Activated T-cell treated with anti-CD3 and anti-CD28 coated beads, Interleukin-2, amount 50 U/mL, for 72 hours (primary cell): ENCODE measurements around the gene CD3G. TPM values are rescaled to one million over a fixed set of nuclear protein-coding genes. Genes with fewer than 3 reads are reported as not detected.
A peak's percentile ranks its signal among the peaks of the same experiment; 100 is the strongest.

Experiments
- ATAC-seq, 2 donors: fragments of 150-1000 bp; cut with Tn5 transposase; replicated peaks in 1 of 2; 2 replicates each; pipeline ENCODE4 v1.10.0; 2021; ENCODE audit warnings: moderate library complexity in 2 of 2, mild to moderate bottlenecking in 1 of 2
- DNase-seq, 2 donors: peaks; one replicate each; pipeline ENCODE4 v3.0.0; 2021 to 2022; ENCODE audit warnings: mixed read lengths in 1 of 2
- H3K27ac Mint-ChIP-seq: one replicate; pipeline ENCODE4 v1.8.0; 2022; ENCODE audit warnings: mild to moderate bottlenecking, moderate library complexity, mixed read lengths
- H3K27me3 Mint-ChIP-seq: one replicate; pipeline ENCODE4 v1.8.0; 2022; ENCODE audit warnings: low read depth, mixed read lengths
- H3K36me3 Mint-ChIP-seq, 2 donors: one replicate each; pipeline ENCODE4 v1.8.0; 2022; ENCODE audit warnings: mixed read lengths in 2 of 2, mild to moderate bottlenecking in 1 of 2; ENCODE audit not compliant: insufficient read depth in 2 of 2
- H3K4me1 Mint-ChIP-seq: one replicate; pipeline ENCODE4 v1.8.0; 2022; ENCODE audit warnings: low read depth, mixed read lengths
- H3K4me3 Mint-ChIP-seq, 2 donors: one replicate each; pipeline ENCODE4 v1.8.0; 2022; ENCODE audit warnings: mild to moderate bottlenecking in 2 of 2, mixed read lengths in 2 of 2, moderate library complexity in 2 of 2
- H3K9me3 Mint-ChIP-seq, 2 donors: one replicate each; pipeline ENCODE4 v1.8.0; 2022; ENCODE audit warnings: mixed read lengths in 2 of 2
- total RNA-seq, 2 donors: library from RNA; stranded (reverse); gene quantifications; one replicate each; pipeline ENCODE4 v1.2.3, GENCODE V29; 2022

The CD3G gene
- total RNA-seq, 2 donors from 2014 or later, result 125 to 128 TPM

DNA sequence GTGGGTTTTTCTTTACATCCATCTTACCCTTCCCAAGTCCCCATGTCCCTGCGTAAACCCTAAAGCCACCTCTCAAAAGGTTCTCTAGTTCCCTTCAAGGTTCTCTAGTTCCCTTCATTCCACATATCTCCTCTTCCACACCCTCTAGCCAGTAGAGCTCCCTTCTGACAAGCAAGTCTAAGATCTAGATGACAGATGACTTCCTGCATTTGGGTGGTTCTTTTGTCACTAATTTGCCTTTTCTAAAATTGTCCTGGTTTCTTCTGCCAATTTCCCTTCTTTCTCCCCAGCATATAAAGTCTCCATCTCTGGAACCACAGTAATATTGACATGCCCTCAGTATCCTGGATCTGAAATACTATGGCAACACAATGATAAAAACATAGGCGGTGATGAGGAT is 31.8 kb upstream of the CD3G start:
- Mint-ChIP-seq H3K36me3 (peaks cover 21 to 52% of the 10 kb centered on the region in 2 donors), H3K4me1 (peaks cover 91% of the 10 kb centered on the region), H3K27me3 (no peaks in the 10 kb centered on the region), H3K9me3 (no peaks in the 10 kb centered on the region), H3K4me3 (no peak overlapping the region), H3K27ac (peak overlapping the region; percentile 71)
- DNase-seq (no peak), ATAC-seq (no peak)

DNA sequence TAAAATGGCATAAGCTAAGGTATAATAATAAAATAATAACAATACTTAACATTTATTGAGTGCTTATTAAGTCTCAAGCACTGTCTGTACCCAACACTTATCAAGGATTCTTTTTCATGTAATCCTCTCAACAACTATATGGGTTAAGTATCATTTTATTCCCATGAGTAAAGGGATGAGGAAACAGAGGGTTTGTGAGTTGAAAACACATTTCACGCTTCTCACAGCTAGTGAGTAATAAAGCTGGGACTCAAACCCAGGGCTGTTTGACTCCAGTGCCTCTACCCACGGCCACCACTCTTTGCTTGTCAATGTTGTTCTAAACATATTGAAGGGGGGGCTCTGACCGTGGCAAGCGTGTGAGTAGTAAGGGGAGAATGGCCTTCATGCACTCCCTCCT is 30.9 kb upstream of the CD3G start:
- Mint-ChIP-seq H3K36me3 (peaks cover 21 to 48% of the 10 kb centered on the region in 2 donors), H3K27me3 (no peaks in the 10 kb centered on the region), H3K27ac (no peak overlapping the region), H3K9me3 (no peaks in the 10 kb centered on the region), H3K4me1 (peaks cover 89% of the 10 kb centered on the region), H3K4me3 (no peak overlapping the region)
- DNase-seq, result no peak
- ATAC-seq, result no peak

DNA sequence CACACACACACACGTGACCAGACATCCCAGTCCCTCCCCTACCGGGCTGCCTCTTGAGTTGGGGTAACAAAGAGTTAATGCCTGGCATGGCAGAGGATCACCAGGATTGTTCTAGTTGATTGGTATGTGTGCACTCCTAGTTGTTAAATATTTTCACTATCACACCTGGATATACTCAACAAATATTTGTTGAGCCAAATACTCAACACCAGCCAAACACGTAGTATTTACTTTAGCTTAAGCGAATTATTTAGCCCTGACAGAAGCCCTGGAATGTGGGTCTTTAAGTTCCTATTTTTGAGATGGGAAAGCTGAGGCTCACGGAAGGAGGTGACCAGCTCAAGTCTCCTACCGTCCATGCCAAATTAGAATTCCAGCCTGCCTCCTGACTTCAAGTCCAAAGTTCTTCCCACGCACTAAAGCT is 29.1 kb upstream of the CD3G start:
- Mint-ChIP-seq H3K4me3 (peak overlapping the region; percentile 63 to 65), H3K4me1 (peaks cover 90% of the 10 kb centered on the region), H3K36me3 (peaks cover 14 to 36% of the 10 kb centered on the region in 2 donors)

DNA sequence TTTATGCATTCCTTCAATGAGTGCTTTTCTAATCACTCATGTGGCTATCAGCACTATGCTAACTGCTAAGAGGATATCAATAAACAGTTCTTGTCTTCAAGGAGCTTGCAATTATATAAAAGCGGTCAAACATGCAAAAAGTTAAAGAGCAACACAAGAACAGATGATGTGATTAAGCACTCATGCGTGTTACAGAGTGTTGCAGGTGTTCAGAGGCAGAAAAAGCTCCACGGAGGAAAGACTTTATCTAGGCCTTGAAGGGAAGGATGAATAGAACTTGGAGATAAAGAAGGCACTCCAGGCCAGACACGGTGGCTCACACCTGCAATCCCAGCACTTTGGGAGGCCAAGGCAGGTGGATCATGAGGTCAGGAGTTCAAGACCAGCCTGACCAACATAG is 26.0 kb upstream of the CD3G start:
- no peaks in the 10 kb centered on the region for H3K27me3 Mint-ChIP-seq
- no peak overlapping the region for H3K27ac Mint-ChIP-seq
- no peak overlapping the region for H3K4me3 Mint-ChIP-seq
- DNase-seq (no peak), ATAC-seq (no peak)
- H3K4me1 Mint-ChIP-seq, result peaks cover 80% of the 10 kb centered on the region
- no peaks in the 10 kb centered on the region for H3K9me3 Mint-ChIP-seq
- H3K36me3 Mint-ChIP-seq, result peaks cover 5 to 19% of the 10 kb centered on the region in 2 donors

More for the DNA sequence above, 29.1 kb upstream of the CD3G start:
- no peak for ATAC-seq
- no peak for DNase-seq
- Mint-ChIP-seq H3K27ac (peak overlapping the region; percentile 62), H3K9me3 (no peaks in the 10 kb centered on the region), H3K27me3 (no peaks in the 10 kb centered on the region)

DNA sequence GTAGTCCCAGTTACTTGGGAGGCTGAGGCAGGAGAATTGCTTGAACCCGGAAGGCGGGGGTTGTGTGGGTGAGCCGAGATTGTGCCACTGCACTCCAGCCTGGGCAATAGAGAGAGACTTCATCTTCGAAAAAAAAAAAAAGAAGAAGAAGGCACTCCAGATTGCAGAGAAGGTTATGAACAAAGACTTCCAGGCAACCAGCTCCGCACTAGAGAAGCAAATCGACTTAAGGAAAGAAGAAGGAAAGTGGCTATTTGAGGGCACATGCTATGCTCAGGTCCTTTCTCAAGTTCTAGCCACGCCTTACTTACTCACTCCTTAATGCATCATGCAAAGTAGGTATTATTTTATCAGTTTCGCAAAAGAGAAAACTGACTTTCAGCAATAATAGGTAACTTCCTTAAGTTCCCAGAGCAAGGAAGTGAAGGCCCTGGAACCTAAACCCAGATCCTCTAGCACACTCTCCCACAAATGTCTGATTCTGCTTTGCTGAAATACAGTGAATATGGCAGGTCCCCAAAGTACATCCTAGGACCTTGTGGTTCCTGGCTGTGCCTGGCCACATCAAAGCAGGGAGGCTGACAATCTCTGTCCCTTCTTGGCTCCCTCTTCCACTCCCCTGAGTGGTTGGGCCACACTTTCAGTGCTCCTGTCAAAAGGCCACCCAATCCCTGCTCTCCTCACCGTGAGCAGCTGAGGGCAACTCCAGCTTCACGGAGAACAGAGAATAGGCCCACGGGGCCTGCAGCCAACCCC is 25.4 kb upstream of the CD3G start:
- Mint-ChIP-seq H3K36me3 (peaks cover 5 to 16% of the 10 kb centered on the region in 2 donors), H3K27me3 (no peaks in the 10 kb centered on the region), H3K9me3 (no peaks in the 10 kb centered on the region), H3K4me1 (peaks cover 78% of the 10 kb centered on the region), H3K4me3 (no peak overlapping the region), H3K27ac (no peak overlapping the region)
- no peak for ATAC-seq
- DNase-seq, result no peak

DNA sequence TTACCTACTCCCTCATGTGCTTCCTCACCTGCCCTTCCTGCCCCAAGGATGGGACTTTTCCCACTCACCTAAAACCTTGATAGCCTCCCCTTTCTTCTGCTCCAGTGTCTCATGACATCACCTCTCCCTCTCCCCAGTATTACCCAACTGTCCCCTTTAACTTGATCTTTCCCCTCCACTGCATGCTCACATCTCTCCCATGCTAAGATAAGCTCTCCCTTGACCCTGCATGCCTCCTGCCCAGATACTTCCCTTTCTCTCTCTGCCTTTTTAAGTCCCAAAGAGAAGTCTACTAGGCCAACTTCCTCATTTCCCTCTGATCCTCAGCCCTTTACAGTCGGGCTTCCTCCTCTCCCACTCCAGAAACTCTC is 24.8 kb upstream of the CD3G start:
- no peak overlapping the region for H3K4me3 Mint-ChIP-seq
- peaks cover 72% of the 10 kb centered on the region for H3K4me1 Mint-ChIP-seq
- peaks cover 2 to 15% of the 10 kb centered on the region in 2 donors for H3K36me3 Mint-ChIP-seq
- H3K27ac Mint-ChIP-seq, result peak overlapping the region; percentile 18
- DNase-seq (no peak), ATAC-seq (no peak)
- H3K27me3 Mint-ChIP-seq, result no peaks in the 10 kb centered on the region
- H3K9me3 Mint-ChIP-seq, result no peaks in the 10 kb centered on the region

DNA sequence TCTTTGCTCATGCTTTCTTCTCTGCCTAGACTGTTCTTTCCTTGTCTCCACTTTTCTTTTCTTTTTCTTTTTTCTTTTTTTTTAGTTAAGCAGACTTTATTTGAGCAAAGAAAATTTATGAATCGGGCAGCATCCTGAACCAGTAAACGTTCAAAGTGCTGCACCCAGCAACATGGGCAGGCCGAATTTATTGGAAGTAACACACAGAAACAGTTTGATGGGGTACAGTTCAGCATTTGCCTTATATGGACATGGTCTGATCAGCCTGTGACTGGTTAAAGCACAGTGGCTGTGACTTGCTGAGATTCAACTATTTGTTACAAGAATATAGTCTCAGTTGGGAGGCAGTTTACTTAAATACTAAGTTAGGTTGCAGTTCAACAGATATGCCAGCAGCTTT is 23.6 kb upstream of the CD3G start:
- Mint-ChIP-seq H3K27ac (peak overlapping the region; percentile 17), H3K36me3 (peaks cover 2 to 10% of the 10 kb centered on the region in 2 donors), H3K27me3 (no peaks in the 10 kb centered on the region), H3K4me1 (peaks cover 62% of the 10 kb centered on the region), H3K9me3 (no peaks in the 10 kb centered on the region), H3K4me3 (no peak overlapping the region)
- ATAC-seq, result no peak
- DNase-seq, result no peak

DNA sequence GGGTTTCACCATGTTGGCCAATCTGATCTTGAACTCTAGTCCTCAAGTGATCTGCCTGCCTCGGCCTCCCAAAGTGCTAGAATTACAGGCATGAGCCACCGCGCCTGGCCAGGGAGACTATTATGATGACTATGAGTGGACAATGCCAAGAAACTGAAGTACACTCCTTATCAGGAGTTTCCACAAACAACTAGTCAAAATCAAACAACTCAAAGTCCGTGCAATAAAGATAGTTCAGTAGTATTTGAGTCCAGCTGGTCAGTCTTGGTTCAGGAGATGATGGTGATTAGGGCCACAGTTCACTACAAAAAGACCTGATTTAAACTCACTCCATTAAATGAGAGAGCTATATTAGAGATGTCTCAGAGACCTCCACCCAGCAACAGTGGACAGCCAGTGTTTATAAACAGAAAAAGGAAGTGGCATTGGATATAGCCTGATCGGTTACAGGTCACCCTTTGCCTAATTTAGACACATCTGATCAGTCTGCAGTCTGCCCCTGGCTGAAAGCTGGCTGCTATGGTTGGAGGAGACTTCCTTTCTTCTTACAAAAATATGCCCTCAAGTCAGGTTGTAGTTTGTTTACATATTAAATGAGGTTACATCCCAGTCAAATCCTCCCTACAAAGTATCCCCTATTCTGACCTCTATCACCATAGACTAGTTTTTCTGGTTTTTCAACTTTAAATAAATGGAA is 22.6 kb upstream of the CD3G start:
- peaks cover 2 to 7% of the 10 kb centered on the region in 2 donors for H3K36me3 Mint-ChIP-seq
- no peak for ATAC-seq
- peaks cover 52% of the 10 kb centered on the region for H3K4me1 Mint-ChIP-seq
- no peaks in the 10 kb centered on the region for H3K9me3 Mint-ChIP-seq
- no peak for DNase-seq
- H3K4me3 Mint-ChIP-seq, result no peak overlapping the region
- no peak overlapping the region for H3K27ac Mint-ChIP-seq
- H3K27me3 Mint-ChIP-seq, result no peaks in the 10 kb centered on the region

DNA sequence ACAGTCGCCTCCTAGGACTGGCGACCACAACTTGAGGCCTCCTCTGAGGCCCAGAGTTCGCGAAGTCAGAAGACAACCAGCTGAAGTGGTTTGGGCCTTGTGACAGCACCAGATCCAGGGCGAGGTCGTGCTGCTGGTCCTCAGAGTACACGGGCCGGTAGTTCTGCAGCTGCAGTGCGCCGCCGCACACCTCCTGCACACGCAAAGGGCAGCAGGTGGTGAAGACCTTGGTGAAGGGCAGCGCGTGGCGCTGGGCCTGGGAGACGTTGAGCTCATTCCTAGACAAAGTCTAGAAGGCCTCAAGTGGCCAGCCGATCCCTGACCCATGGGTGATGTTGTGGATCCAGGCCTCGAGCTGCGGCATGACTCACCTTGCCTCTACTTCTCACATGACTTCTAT is 21.4 kb upstream of the CD3G start:
- H3K27me3 Mint-ChIP-seq, result no peaks in the 10 kb centered on the region
- no peak for DNase-seq
- ATAC-seq, result no peak
- peaks cover 0 to 2% of the 10 kb centered on the region in 2 donors for H3K36me3 Mint-ChIP-seq
- H3K4me1 Mint-ChIP-seq, result peaks cover 42% of the 10 kb centered on the region
- no peak overlapping the region for H3K27ac Mint-ChIP-seq
- no peaks in the 10 kb centered on the region for H3K9me3 Mint-ChIP-seq
- H3K4me3 Mint-ChIP-seq, result no peak overlapping the region

DNA sequence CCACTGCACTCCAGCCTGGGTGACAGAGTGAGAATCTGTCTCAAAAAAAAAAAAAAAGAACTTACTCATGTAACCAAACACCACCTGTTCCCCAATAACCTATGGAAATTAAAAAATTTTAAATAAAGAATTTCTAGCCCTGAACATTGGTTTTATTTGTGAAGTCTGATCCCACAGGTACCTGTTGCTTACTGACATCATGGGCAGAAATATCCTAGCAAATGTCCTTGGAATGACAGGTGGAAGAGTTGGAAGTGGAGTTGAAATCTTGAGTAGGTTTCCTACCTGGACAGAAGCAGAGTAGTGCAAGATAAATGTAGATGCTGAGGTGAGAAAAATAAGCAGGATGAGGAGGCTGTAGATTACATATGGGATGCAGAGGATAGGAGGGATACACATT is 18.9 kb upstream of the CD3G start:
- Mint-ChIP-seq H3K4me1 (peaks cover 17% of the 10 kb centered on the region), H3K9me3 (peaks cover 0 to 2% of the 10 kb centered on the region in 2 donors), H3K36me3 (no peaks in the 10 kb centered on the region), H3K27ac (no peak overlapping the region), H3K27me3 (no peaks in the 10 kb centered on the region), H3K4me3 (no peak overlapping the region)
- no peak for DNase-seq
- no peak for ATAC-seq

DNA sequence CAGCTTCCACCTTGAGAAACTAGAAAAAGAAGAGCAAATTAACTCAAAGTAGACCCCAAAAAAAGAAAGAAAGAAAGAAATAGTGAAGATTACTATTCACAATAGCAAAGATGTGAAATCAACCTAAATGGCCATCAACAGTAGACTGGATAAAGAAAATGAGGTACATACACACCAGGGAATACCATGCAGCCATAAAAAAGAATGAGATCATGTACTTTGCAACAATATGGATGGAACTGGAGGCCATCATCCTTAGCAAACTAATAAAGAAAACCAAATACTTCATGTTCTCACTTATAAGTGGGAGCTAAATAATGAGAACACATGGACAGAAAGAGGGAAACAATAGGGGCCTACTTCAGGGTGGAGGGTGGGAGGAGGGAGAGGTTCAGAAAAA is 15.4 kb upstream of the CD3G start:
- Mint-ChIP-seq H3K27ac (peak overlapping the region; percentile 74), H3K27me3 (no peaks in the 10 kb centered on the region), H3K4me3 (no peak overlapping the region), H3K4me1 (peaks cover 8% of the 10 kb centered on the region), H3K9me3 (peaks cover 0 to 2% of the 10 kb centered on the region in 2 donors), H3K36me3 (peaks cover 2 to 5% of the 10 kb centered on the region in 2 donors)
- ATAC-seq (no peak), DNase-seq (no peak)

DNA sequence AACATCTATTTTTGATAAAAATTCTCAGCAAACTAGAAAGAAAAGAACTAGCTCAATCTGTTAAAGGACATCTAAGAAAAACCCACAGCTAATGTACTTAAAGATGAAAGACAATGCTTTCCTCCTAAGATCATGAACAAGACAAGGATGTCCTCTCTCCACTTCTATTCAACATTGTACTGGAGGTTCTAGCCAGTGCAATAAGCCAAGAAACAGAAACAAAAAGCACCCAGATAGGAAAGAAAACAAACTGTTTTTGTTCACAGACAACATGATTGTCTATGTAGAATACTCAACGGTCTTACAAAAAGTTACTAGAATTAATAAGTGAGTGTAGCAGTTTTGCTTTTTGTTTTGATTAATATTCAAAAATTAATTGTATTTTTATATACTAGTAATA is 9.4 kb upstream of the CD3G start:
- Mint-ChIP-seq H3K27ac (peak overlapping the region; percentile 88), H3K4me3 (peak overlapping the region; percentile 40 to 77), H3K4me1 (peaks cover 54% of the 10 kb centered on the region), H3K9me3 (no peaks in the 10 kb centered on the region), H3K27me3 (no peaks in the 10 kb centered on the region), H3K36me3 (peaks cover 8 to 19% of the 10 kb centered on the region in 2 donors)
- DNase-seq (no peak), ATAC-seq (no peak)

DNA sequence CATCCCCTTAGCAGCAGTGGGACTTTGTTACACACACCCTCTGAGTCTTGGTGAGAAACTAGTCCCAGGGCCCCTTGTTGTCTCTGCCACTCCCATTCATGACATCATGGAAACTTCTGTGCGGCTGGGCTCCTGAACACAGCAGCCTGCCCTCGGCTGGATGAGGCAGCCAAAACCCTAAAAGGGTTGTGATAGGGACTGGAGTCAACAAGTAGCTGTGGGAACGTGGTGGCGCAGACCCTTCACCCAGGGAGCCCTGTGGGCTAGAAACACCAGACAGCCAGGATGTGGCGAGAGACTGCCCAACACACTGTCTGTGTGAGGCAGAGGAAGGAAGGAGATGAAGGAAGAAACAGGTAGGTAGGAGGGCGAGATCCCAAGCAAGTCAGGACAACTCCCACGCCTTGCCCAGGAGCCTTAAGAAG is 5.5 kb upstream of the CD3G start:
- peaks cover 17 to 23% of the 10 kb centered on the region in 2 donors for H3K36me3 Mint-ChIP-seq

More for the DNA sequence above, 5.5 kb upstream of the CD3G start:
- DNase-seq (peak; percentile 89), ATAC-seq (peak; percentile 73 to 74)
- peak overlapping the region; percentile 86 to 90 for H3K4me3 Mint-ChIP-seq
- peak overlapping the region; percentile 99 for H3K27ac Mint-ChIP-seq
- H3K4me1 Mint-ChIP-seq, result peaks cover 76% of the 10 kb centered on the region
- H3K9me3 Mint-ChIP-seq, result no peaks in the 10 kb centered on the region
- H3K27me3 Mint-ChIP-seq, result no peaks in the 10 kb centered on the region
